H1 (cell line): ENCODE results near the gene FCGR3B. TPM values are rescaled to one million over a fixed set of nuclear protein-coding genes. Genes with fewer than 3 reads are reported as not detected.
"Not testable (repeated sequence)": the region's sequence is repeated elsewhere in the genome, so short reads cannot be mapped to it uniquely, and the experiment has no call there.

Experiments
- CTCF ChIA-PET: fragments of 300-600 bp; sonication (Branson Sonifier 250); formaldehyde crosslinking; loops from one replicate; lab custom pipeline; 2021; ENCODE audit not compliant: partially characterized antibody; lab: Charles Lee
- POLR2A ChIA-PET: fragments of 300-600 bp; sonication (Branson Sonifier 250); formaldehyde crosslinking; loops from one replicate; lab custom pipeline; 2021; ENCODE audit warnings: inconsistent platforms; ENCODE audit not compliant: partially characterized antibody; lab: Charles Lee
- DNase-seq, 2 experiments: peaks; one replicate each; pipeline versions ENCODE4 v3.0.0 to v3.0.0-alpha.2; 2010 to 2022; ENCODE audit warnings: low spot score in 2 of 2, low read depth in 1 of 2, mixed read lengths in 1 of 2
- FAIRE-seq: peaks from 2 replicates; lab custom pipeline; 2011; peaks lifted over from hg19 to GRCh38; lab: Jason Lieb, UNC
- H2AFZ ChIP-seq: 2 replicates; pipeline ENCODE4 v1.8.1; 2012; ENCODE audit warnings: low read length, inconsistent platforms
- H2AK5ac ChIP-seq: 2 replicates; pipeline ENCODE4 v1.6.1; 2013; ENCODE audit warnings: low read depth, low read length
- H2BK120ac ChIP-seq: replicated peaks from 2 replicates; pipeline ENCODE3; 2013; ENCODE audit warnings: low read depth, low read length, inconsistent platforms
- H2BK12ac ChIP-seq: 2 replicates; pipeline ENCODE4 v1.6.1; 2013; ENCODE audit warnings: low read depth, low read length
- H2BK15ac ChIP-seq: 2 replicates; pipeline ENCODE4 v1.6.1; 2013; ENCODE audit warnings: low read length
- H2BK20ac ChIP-seq: 2 replicates; pipeline ENCODE4 v1.6.1; 2013; ENCODE audit warnings: low read length
- H2BK5ac ChIP-seq: 2 replicates; pipeline ENCODE4 v1.6.1; 2013; ENCODE audit warnings: low read depth, low read length
- H3K14ac ChIP-seq: 2 replicates; pipeline ENCODE4 v1.6.1; 2013; ENCODE audit warnings: inconsistent platforms; ENCODE audit not compliant: insufficient read length
- H3K18ac ChIP-seq: 2 replicates; pipeline ENCODE4 v1.6.1; 2013; ENCODE audit warnings: low read length; ENCODE audit errors: extremely low read depth
- H3K23ac ChIP-seq: 2 replicates; pipeline ENCODE4 v1.6.1; 2013; ENCODE audit warnings: inconsistent platforms; ENCODE audit not compliant: insufficient read length
- H3K23me2 ChIP-seq: 2 replicates; pipeline ENCODE4 v1.6.1; 2013; ENCODE audit warnings: low read depth, low read length
- H3K27ac ChIP-seq: 2 replicates; pipeline ENCODE4 v1.6.1; 2011; ENCODE audit warnings: low read depth, low read length, inconsistent platforms
- H3K27me3 ChIP-seq, 4 experiments: replicated peaks in 1 of 4; 1 replicate in 1 of 4; 2 replicates in 3 of 4; pipeline versions ENCODE4 v1.6.1 to v1.8.1; 2011 to 2013; ENCODE audit warnings: low read length in 3 of 4, mild to moderate bottlenecking in 3 of 4, inconsistent platforms in 2 of 4, mixed read lengths in 2 of 4, moderate library complexity in 1 of 4; ENCODE audit not compliant: control insufficient read depth in 3 of 4, insufficient read depth in 3 of 4; ENCODE audit errors: extremely low read depth in 1 of 4
- H3K36me3 ChIP-seq, 4 experiments: 2 replicates each; pipeline versions ENCODE4 v1.6.1 to v1.8.1; 2011 to 2013; ENCODE audit warnings: mild to moderate bottlenecking in 4 of 4, low read length in 3 of 4, moderate library complexity in 2 of 4, control low read depth in 1 of 4, inconsistent platforms in 1 of 4; ENCODE audit not compliant: insufficient read depth in 4 of 4, control insufficient read depth in 2 of 4
- H3K4ac ChIP-seq: replicated peaks from 2 replicates; pipeline ENCODE3; 2013; ENCODE audit warnings: low read length, low read depth, mixed read lengths, inconsistent platforms; ENCODE audit not compliant: insufficient read length
- H3K4me1 ChIP-seq, 4 experiments: replicated peaks in 1 of 4; 1 replicate in 1 of 4; 2 replicates in 3 of 4; pipeline versions ENCODE4 v1.6.1 to v1.8.1; 2011 to 2013; ENCODE audit warnings: low read length in 3 of 4, inconsistent platforms in 2 of 4, mixed read lengths in 1 of 4; ENCODE audit not compliant: insufficient read depth in 4 of 4, control insufficient read depth in 3 of 4
- H3K4me2 ChIP-seq, 2 experiments: 2 replicates each; pipeline versions ENCODE4 v1.6.1 to v1.8.1; 2011 to 2013; ENCODE audit warnings: low read depth in 2 of 2, low read length in 2 of 2, control low read depth in 1 of 2, inconsistent platforms in 1 of 2, mild to moderate bottlenecking in 1 of 2; ENCODE audit not compliant: insufficient read depth in 1 of 2
- H3K4me3 ChIP-seq, 4 experiments: fragments of 200-600, 300-600 bp in 1 of 4; sonication (generic), shearing (Covaris generic), sonication (Bioruptor Twin) in 1 of 4; 2 replicates each; pipeline versions ENCODE4 v1.5.1 to v1.8.1; 2011 to 2016; ENCODE audit warnings: low read length in 4 of 4, low read depth in 3 of 4, control low read depth in 2 of 4, inconsistent platforms in 2 of 4, mild to moderate bottlenecking in 2 of 4, mixed read lengths in 1 of 4, moderate library complexity in 1 of 4; ENCODE audit not compliant: insufficient read depth in 2 of 4; ENCODE audit errors: extremely low read depth in 1 of 4
- H3K56ac ChIP-seq: replicated peaks from 2 replicates; pipeline ENCODE3; 2013; ENCODE audit warnings: low read depth, mild to moderate bottlenecking, mixed read lengths, low read length, inconsistent platforms; ENCODE audit not compliant: insufficient read length
- H3K79me1 ChIP-seq: 2 replicates; pipeline ENCODE4 v1.6.1; 2013; ENCODE audit warnings: low read depth, low read length, control low read depth
- H3K79me2 ChIP-seq, 2 experiments: 2 replicates each; pipeline versions ENCODE4 v1.6.1 to v1.8.1; 2012 to 2013; ENCODE audit warnings: low read length in 2 of 2, mild to moderate bottlenecking in 2 of 2, inconsistent platforms in 1 of 2; ENCODE audit not compliant: insufficient read depth in 2 of 2, control insufficient read depth in 1 of 2
- H3K9ac ChIP-seq, 4 experiments: replicated peaks in 1 of 4; 1 replicate in 1 of 4; 2 replicates in 3 of 4; pipeline versions ENCODE4 v1.6.1 to v1.8.1; 2011 to 2013; ENCODE audit warnings: low read depth in 3 of 4, low read length in 3 of 4, control low read depth in 2 of 4, mild to moderate bottlenecking in 2 of 4, moderate library complexity in 2 of 4, inconsistent platforms in 1 of 4; ENCODE audit errors: extremely low read depth in 1 of 4
- H3K9me3 ChIP-seq, 2 experiments: 2 replicates each; pipeline versions ENCODE4 v1.6.1 to v1.8.1; 2012 to 2013; ENCODE audit warnings: mild to moderate bottlenecking in 2 of 2, moderate library complexity in 2 of 2, control low read depth in 1 of 2, inconsistent platforms in 1 of 2, low read depth in 1 of 2, low read length in 1 of 2, mixed read lengths in 1 of 2; ENCODE audit not compliant: insufficient read depth in 2 of 2
- H4K20me1 ChIP-seq, 2 experiments: replicated peaks in 1 of 2; 2 replicates each; pipeline versions ENCODE3 to v1.8.1; 2011 to 2013; ENCODE audit warnings: inconsistent platforms in 2 of 2, low read length in 2 of 2, mild to moderate bottlenecking in 1 of 2; ENCODE audit not compliant: insufficient read depth in 2 of 2, control insufficient read depth in 1 of 2
- H4K5ac ChIP-seq: 2 replicates; pipeline ENCODE4 v1.6.1; 2013; ENCODE audit warnings: low read length, low read depth, mixed read lengths, inconsistent platforms; ENCODE audit not compliant: insufficient read length
- H4K8ac ChIP-seq: 2 replicates; pipeline ENCODE4 v1.8.0; 2013; ENCODE audit warnings: mild to moderate bottlenecking, moderate library complexity, low read length, inconsistent platforms; ENCODE audit not compliant: insufficient read depth; ENCODE audit errors: extremely low read depth
- H4K91ac ChIP-seq: replicated peaks from 2 replicates; pipeline ENCODE3; 2013; ENCODE audit warnings: low read length, mixed read lengths, inconsistent platforms; ENCODE audit not compliant: insufficient read length
- WGBS, 2 experiments: shearing (Covaris generic) in 1 of 2; methylation state at CpG; one replicate each; pipeline versions ENCODE4 v1.1.6 to v1.1.7; 2013 to 2015; ENCODE audit warnings: low lambda C conversion rate in 2 of 2, mixed read lengths in 2 of 2, inconsistent platforms in 1 of 2, low coverage in 1 of 2, missing lambda C conversion rate in 1 of 2; ENCODE audit not compliant: insufficient replicate concordance in 2 of 2, insufficient coverage in 1 of 2, insufficient read length in 1 of 2; ENCODE audit errors: extremely low coverage in 1 of 2, missing lambda C conversion rate in 1 of 2; 5-methylcytosine and 5-hydroxymethylcytosine counted together
- polyA plus RNA-seq, 7 experiments: library from polyadenylated mRNA; depleted of rRNA in 3 of 7; stranded (reverse) in 5 of 7; unstranded in 2 of 7; fragments of >200 nt in 5 of 7; fragments of 200-250 nt in 2 of 7; gene quantifications; 1 replicate in 5 of 7; 2 replicates in 1 of 7; 4 replicates in 1 of 7; pipeline versions ENCODE4 v1.2.1 to v1.2.3, GENCODE V29; 2011 to 2013; ENCODE audit warnings: missing spikeins in 2 of 7, mixed read lengths in 2 of 7
- total RNA-seq: library from RNA; stranded (reverse); fragmentation: NEBNext Ultra II Directional; extraction: Animal tissue kit (Norgen Biotek cat#: 25700); gene quantifications from 2 replicates; pipeline ENCODE4 v1.2.1, GENCODE V29; 2021

FCGR3B gene
- total and polyA plus RNA-seq, 2 of the 8 experiments (the other 6 are each of a cell fraction or from before 2014, with no cell fraction given): not detected

GRCh38 chr1:161594269-161594984 is 36.5 kb downstream of the FCGR3B start:
- H3K4me3 ChIP-seq, H3K23ac ChIP-seq, H4K91ac ChIP-seq, H2AK5ac ChIP-seq, H2AFZ ChIP-seq, H4K20me1 ChIP-seq, H3K27ac ChIP-seq, H3K4me2 ChIP-seq, H4K8ac ChIP-seq, H3K36me3 ChIP-seq, H3K9me3 ChIP-seq, H3K56ac ChIP-seq, H3K18ac ChIP-seq, H4K5ac ChIP-seq, H3K79me1 ChIP-seq, DNase-seq, H2BK20ac ChIP-seq, H3K14ac ChIP-seq, H2BK120ac ChIP-seq, FAIRE-seq, H3K9ac ChIP-seq, H3K4me1 ChIP-seq, H3K23me2 ChIP-seq, CTCF ChIA-PET, H2BK5ac ChIP-seq, H2BK12ac ChIP-seq, H2BK15ac ChIP-seq, H3K4ac ChIP-seq, H3K27me3 ChIP-seq, H3K79me2 ChIP-seq: not testable (repeated sequence)
- whole genome bisulfite sequencing, 2 experiments: 78% methylated on average over 4 of the region's 4 CpGs; no CpG with 5 or more reads in 1 of the 2 experiments
- POLR2A ChIA-PET: interaction anchor here (1.3 kb wide), 1 partner anchor 18 kb away, joined by 6 read pairs; no protein-coding TSS in a partner anchor
